Measurements from ENCODE around the gene USP12. TPM values are rescaled to one million over a fixed set of nuclear protein-coding genes. Genes with fewer than 3 reads are reported as not detected.

Gene USP12
- total and polyA plus RNA-seq, 2 experiments from 2014 or later = 18.4 to 39.3 TPM

DNA sequence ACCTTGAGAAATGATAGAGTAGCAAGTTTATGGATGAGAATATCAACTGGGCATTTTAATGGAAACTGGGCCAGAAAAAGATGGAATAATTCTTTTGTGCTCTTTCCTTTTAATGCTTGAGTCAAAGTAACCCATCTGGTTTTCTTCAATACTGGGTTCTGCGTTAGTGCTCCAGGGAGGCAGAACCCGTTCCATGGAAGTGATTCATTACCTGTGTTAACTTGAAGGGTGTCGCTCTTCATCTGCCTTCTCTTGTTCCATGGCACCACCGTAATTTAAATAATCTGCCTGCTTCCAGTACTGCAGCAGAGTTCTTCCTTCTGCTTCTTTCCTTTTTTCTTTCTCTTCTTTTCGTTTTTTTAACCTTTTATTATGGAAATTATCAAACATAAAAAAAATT, 14.7 kb upstream of the USP12 start (continued):
- TF ChIP-seq, protein P1, sequence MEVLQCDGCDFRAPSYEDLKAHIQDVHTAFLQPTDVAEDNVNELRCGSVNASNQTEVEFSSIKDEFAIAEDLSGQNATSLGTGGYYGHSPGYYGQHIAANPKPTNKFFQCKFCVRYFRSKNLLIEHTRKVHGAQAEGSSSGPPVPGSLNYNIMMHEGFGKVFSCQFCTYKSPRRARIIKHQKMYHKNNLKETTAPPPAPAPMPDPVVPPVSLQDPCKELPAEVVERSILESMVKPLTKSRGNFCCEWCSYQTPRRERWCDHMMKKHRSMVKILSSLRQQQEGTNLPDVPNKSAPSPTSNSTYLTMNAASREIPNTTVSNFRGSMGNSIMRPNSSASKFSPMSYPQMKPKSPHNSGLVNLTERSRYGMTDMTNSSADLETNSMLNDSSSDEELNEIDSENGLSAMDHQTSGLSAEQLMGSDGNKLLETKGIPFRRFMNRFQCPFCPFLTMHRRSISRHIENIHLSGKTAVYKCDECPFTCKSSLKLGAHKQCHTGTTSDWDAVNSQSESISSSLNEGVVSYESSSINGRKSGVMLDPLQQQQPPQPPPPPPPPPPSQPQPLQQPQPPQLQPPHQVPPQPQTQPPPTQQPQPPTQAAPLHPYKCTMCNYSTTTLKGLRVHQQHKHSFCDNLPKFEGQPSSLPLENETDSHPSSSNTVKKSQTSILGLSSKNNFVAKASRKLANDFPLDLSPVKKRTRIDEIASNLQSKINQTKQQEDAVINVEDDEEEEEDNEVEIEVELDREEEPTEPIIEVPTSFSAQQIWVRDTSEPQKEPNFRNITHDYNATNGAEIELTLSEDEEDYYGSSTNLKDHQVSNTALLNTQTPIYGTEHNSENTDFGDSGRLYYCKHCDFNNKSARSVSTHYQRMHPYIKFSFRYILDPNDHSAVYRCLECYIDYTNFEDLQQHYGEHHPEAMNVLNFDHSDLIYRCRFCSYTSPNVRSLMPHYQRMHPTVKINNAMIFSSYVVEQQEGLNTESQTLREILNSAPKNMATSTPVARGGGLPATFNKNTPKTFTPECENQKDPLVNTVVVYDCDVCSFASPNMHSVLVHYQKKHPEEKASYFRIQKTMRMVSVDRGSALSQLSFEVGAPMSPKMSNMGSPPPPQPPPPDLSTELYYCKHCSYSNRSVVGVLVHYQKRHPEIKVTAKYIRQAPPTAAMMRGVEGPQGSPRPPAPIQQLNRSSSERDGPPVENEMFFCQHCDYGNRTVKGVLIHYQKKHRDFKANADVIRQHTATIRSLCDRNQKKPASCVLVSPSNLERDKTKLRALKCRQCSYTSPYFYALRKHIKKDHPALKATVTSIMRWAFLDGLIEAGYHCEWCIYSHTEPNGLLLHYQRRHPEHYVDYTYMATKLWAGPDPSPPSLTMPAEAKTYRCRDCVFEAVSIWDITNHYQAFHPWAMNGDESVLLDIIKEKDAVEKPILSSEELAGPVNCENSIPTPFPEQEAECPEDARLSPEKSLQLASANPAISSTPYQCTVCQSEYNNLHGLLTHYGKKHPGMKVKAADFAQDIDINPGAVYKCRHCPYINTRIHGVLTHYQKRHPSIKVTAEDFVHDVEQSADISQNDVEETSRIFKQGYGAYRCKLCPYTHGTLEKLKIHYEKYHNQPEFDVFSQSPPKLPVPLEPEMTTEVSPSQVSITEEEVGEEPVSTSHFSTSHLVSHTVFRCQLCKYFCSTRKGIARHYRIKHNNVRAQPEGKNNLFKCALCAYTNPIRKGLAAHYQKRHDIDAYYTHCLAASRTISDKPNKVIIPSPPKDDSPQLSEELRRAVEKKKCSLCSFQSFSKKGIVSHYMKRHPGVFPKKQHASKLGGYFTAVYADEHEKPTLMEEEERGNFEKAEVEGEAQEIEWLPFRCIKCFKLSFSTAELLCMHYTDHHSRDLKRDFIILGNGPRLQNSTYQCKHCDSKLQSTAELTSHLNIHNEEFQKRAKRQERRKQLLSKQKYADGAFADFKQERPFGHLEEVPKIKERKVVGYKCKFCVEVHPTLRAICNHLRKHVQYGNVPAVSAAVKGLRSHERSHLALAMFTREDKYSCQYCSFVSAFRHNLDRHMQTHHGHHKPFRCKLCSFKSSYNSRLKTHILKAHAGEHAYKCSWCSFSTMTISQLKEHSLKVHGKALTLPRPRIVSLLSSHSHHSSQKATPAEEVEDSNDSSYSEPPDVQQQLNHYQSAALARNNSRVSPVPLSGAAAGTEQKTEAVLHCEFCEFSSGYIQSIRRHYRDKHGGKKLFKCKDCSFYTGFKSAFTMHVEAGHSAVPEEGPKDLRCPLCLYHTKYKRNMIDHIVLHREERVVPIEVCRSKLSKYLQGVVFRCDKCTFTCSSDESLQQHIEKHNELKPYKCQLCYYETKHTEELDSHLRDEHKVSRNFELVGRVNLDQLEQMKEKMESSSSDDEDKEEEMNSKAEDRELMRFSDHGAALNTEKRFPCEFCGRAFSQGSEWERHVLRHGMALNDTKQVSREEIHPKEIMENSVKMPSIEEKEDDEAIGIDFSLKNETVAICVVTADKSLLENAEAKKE (CRISPR knock-in tag; IDR thresholded peaks at IDR 0.05) = no peak
- TF ChIP-seq, protein P2, sequence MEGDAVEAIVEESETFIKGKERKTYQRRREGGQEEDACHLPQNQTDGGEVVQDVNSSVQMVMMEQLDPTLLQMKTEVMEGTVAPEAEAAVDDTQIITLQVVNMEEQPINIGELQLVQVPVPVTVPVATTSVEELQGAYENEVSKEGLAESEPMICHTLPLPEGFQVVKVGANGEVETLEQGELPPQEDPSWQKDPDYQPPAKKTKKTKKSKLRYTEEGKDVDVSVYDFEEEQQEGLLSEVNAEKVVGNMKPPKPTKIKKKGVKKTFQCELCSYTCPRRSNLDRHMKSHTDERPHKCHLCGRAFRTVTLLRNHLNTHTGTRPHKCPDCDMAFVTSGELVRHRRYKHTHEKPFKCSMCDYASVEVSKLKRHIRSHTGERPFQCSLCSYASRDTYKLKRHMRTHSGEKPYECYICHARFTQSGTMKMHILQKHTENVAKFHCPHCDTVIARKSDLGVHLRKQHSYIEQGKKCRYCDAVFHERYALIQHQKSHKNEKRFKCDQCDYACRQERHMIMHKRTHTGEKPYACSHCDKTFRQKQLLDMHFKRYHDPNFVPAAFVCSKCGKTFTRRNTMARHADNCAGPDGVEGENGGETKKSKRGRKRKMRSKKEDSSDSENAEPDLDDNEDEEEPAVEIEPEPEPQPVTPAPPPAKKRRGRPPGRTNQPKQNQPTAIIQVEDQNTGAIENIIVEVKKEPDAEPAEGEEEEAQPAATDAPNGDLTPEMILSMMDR (conservative IDR thresholded peaks at IDR 0.05; ENCODE audit: low read depth in 2 of 2) = no peak
- TF ChIP-seq EZH2 (IDR thresholded peaks at IDR 0.05; ENCODE audit: low read depth, unreplicated experiment) (no peak), ZNF114 (CRISPR knock-in tag; IDR thresholded peaks at IDR 0.05) (no peak)

DNA sequence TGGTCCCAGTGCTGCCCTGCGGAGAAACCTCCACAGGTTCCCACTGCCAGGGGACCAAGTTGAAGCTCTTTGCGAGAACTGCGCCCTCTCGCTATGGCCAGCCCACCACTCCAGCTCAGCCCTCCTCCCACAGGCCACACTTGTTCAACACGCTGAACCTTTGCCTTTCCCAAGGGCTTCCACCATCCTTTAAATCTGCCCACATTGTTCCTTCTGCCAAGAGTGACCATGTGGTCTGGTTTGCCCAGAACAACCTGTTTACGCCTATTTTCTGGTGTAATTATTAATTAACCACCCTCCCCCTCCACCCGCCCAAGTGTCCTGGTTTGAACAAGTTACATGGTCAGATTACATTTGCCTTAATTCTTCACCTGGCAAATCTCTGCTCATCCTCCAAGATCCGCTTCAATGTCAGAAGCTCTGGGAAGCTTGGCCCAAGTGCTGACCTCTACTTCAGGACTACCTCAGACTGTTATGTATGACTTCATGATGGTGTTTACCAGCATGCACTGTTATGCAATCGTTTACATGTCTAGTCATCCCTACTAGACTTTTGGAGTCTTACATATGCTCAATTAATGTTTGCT, 12.0 kb upstream of the USP12 start:
- no peak for DNase-seq (ENCODE audit: low spot score)
- no peak for ATAC-seq
- Histone ChIP-seq H3K4me3 (no peak overlapping the region), H3K4me1 (ENCODE audit: insufficient read depth) (peaks cover 5% of the 10 kb centered on the region; the same call in 1 of the 2 replicates), H3K27ac (ENCODE audit: low read depth) (no peak overlapping the region), H3F3A (replicated peaks; ENCODE audit: low read depth) (no peaks in the 10 kb centered on the region), H3K36me3 (ENCODE audit: insufficient read depth) (no peaks in the 10 kb centered on the region), H3K27me3 (ENCODE audit: insufficient read depth) (no peaks in the 10 kb centered on the region), H3K9me2 (ENCODE audit: insufficient read depth) (no peaks in the 10 kb centered on the region), H3K79me2 (replicated peaks; ENCODE audit: insufficient read depth) (no peaks in the 10 kb centered on the region), H3K4me2 (no peak overlapping the region), H4K20me1 (replicated peaks; ENCODE audit: insufficient read depth) (no peaks in the 10 kb centered on the region), H2AFZ (peak overlapping the region; percentile 87; the same call in 1 of the 2 replicates)
- H3K4me1 Mint-ChIP-seq = peaks cover 8% of the 10 kb centered on the region
- no peak overlapping the region for H3K27ac Mint-ChIP-seq
- no peaks in the 10 kb centered on the region for H3K36me3 Mint-ChIP-seq (ENCODE audit: low read depth)
- H3K27me3 Mint-ChIP-seq (ENCODE audit: insufficient read depth, low read depth, poor library complexity) = peaks cover 4% of the 10 kb centered on the region
- no peak overlapping the region for H3K4me3 Mint-ChIP-seq
- H3K9me3 Mint-ChIP-seq = no peaks in the 10 kb centered on the region; the same call in 2 of the 3 replicates
- TF ChIP-seq, protein P3, sequence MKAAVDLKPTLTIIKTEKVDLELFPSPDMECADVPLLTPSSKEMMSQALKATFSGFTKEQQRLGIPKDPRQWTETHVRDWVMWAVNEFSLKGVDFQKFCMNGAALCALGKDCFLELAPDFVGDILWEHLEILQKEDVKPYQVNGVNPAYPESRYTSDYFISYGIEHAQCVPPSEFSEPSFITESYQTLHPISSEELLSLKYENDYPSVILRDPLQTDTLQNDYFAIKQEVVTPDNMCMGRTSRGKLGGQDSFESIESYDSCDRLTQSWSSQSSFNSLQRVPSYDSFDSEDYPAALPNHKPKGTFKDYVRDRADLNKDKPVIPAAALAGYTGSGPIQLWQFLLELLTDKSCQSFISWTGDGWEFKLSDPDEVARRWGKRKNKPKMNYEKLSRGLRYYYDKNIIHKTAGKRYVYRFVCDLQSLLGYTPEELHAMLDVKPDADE (IDR thresholded peaks at IDR 0.05) = no peak
- TF ChIP-seq POLR2AphosphoS5 (IDR thresholded peaks at IDR 0.05; ENCODE audit: low read depth) = no peak
- TF ChIP-seq, protein P1 (CRISPR knock-in tag; IDR thresholded peaks at IDR 0.05) = no peak

All from GM23338 (cell line).